CD14-positive monocyte (primary cell): Measurements from ENCODE around the gene ZNF473. TPM values are rescaled to one million over a fixed set of nuclear protein-coding genes. Genes with fewer than 3 reads are reported as not detected.
A peak's percentile ranks its signal among the peaks of the same experiment; 100 is the strongest.
"Not testable (repeated sequence)": the region's sequence is repeated elsewhere in the genome, so short reads cannot be mapped to it uniquely, and the experiment has no call there.

Source experiments
- DNase-seq, 3 donors: peaks; one replicate each; pipeline ENCODE4 v3.0.0-alpha.2; 2011 to 2022
- H2AFZ ChIP-seq: 2 replicates; pipeline ENCODE4 v1.6.0; 2012; ENCODE audit warnings: mild to moderate bottlenecking, low read depth, low read length, inconsistent platforms; ENCODE audit not compliant: insufficient read depth, poor library complexity, severe bottlenecking
- H3K27ac ChIP-seq, 2 donors: 1 replicate in 1 of 2; 2 replicates in 1 of 2; pipeline ENCODE4 v1.5.1; 2012 to 2013; ENCODE audit warnings: low read length in 2 of 2, control low read depth in 1 of 2, inconsistent platforms in 1 of 2, low read depth in 1 of 2, mild to moderate bottlenecking in 1 of 2
- H3K27me3 ChIP-seq, 2 donors: one replicate each; pipeline versions ENCODE4 v1.6.0 to v1.6.1; 2011 to 2013; ENCODE audit warnings: low read length in 2 of 2; ENCODE audit not compliant: control insufficient read depth in 2 of 2, insufficient read depth in 2 of 2
- H3K36me3 ChIP-seq, 2 donors: replicated peaks in 1 of 2; 1 replicate in 1 of 2; 2 replicates in 1 of 2; pipeline versions ENCODE4 v1.5.1 to v1.6.1; 2012 to 2013; ENCODE audit warnings: low read length in 2 of 2, control low read depth in 1 of 2, inconsistent platforms in 1 of 2, mild to moderate bottlenecking in 1 of 2; ENCODE audit not compliant: insufficient read depth in 2 of 2, control insufficient read depth in 1 of 2
- H3K4me1 ChIP-seq, 2 donors: 1 replicate in 1 of 2; 2 replicates in 1 of 2; pipeline versions ENCODE4 v1.5.1 to v1.6.1; 2012 to 2013; ENCODE audit warnings: low read length in 2 of 2, control low read depth in 1 of 2, inconsistent platforms in 1 of 2, mild to moderate bottlenecking in 1 of 2, moderate library complexity in 1 of 2; ENCODE audit not compliant: insufficient read depth in 2 of 2, control insufficient read depth in 1 of 2
- H3K4me2 ChIP-seq: replicated peaks from 2 replicates; pipeline ENCODE3; 2012; ENCODE audit warnings: low read length, moderate library complexity, mild to moderate bottlenecking; ENCODE audit not compliant: poor library complexity, severe bottlenecking; ENCODE audit errors: extremely low read depth
- H3K4me3 ChIP-seq, 3 experiments: fragments of 200-600 bp in 1 of 3; sonication (generic) in 1 of 3; replicated peaks in 1 of 3; 1 replicate in 2 of 3; 2 replicates in 1 of 3; pipeline ENCODE4 v1.5.1; 2011 to 2013; ENCODE audit warnings: low read length in 3 of 3, mild to moderate bottlenecking in 3 of 3, control low read depth in 2 of 3, low read depth in 2 of 3, inconsistent platforms in 1 of 3, moderate library complexity in 1 of 3
- H3K79me2 ChIP-seq: 2 replicates; pipeline ENCODE4 v1.6.0; 2012; ENCODE audit warnings: mild to moderate bottlenecking, control low read depth, inconsistent platforms, low read length, moderate library complexity; ENCODE audit not compliant: insufficient read depth
- H3K9ac ChIP-seq: 2 replicates; pipeline ENCODE4 v1.6.0; 2017; ENCODE audit warnings: low read length, mild to moderate bottlenecking; ENCODE audit not compliant: insufficient read depth, poor library complexity, severe bottlenecking
- H3K9me3 ChIP-seq, 2 donors: replicated peaks in 1 of 2; 1 replicate in 1 of 2; 2 replicates in 1 of 2; pipeline versions ENCODE4 v1.5.1 to v1.6.1; 2012 to 2013; ENCODE audit warnings: low read length in 2 of 2, control low read depth in 1 of 2; ENCODE audit not compliant: control insufficient read depth in 1 of 2, insufficient read depth in 1 of 2
- H4K20me1 ChIP-seq: 2 replicates; pipeline ENCODE4 v1.6.0; 2012; ENCODE audit warnings: mild to moderate bottlenecking, low read length, control low read depth, moderate library complexity; ENCODE audit not compliant: insufficient read depth
- H3K27ac Mint-ChIP-seq, 7 donors: one replicate each; pipeline ENCODE4 v1.8.0; 2020; ENCODE audit warnings: mild to moderate bottlenecking in 7 of 7, mixed read lengths in 7 of 7, moderate library complexity in 6 of 7, inconsistent platforms in 2 of 7
- H3K27me3 Mint-ChIP-seq, 3 donors: one replicate each; pipeline ENCODE4 v1.8.0; 2021 to 2022; ENCODE audit warnings: low read depth in 3 of 3, mild to moderate bottlenecking in 3 of 3, mixed read lengths in 3 of 3, moderate library complexity in 3 of 3, inconsistent platforms in 1 of 3
- H3K36me3 Mint-ChIP-seq, 2 donors: one replicate each; pipeline ENCODE4 v1.8.0; 2020; ENCODE audit warnings: mixed read lengths in 2 of 2, inconsistent platforms in 1 of 2, mild to moderate bottlenecking in 1 of 2
- H3K4me1 Mint-ChIP-seq: one replicate; pipeline ENCODE4 v1.8.0; 2020; ENCODE audit warnings: mild to moderate bottlenecking, mixed read lengths
- H3K4me3 Mint-ChIP-seq, 2 donors: one replicate each; pipeline ENCODE4 v1.8.0; 2020; ENCODE audit warnings: mild to moderate bottlenecking in 2 of 2, mixed read lengths in 2 of 2, moderate library complexity in 1 of 2
- H3K9me3 Mint-ChIP-seq, 7 donors: one replicate each; pipeline ENCODE4 v1.8.0; 2020 to 2022; ENCODE audit warnings: mixed read lengths in 7 of 7, mild to moderate bottlenecking in 6 of 7, moderate library complexity in 6 of 7, inconsistent platforms in 2 of 7
- WGBS: methylation state at CpG from one replicate; pipeline ENCODE4 v1.1.5; 2013; ENCODE audit warnings: missing lambda C conversion rate; ENCODE audit not compliant: insufficient coverage; 5-methylcytosine and 5-hydroxymethylcytosine counted together
- intact Hi-C, 2 donors: fragments of 100-400 bp; cut with micrococcal nuclease; formaldehyde crosslinking; loops; one replicate each; pipeline versions ENCODE4 v1.15.0 to v1.15.1; 2023
- polyA plus RNA-seq, 3 donors: library from polyadenylated mRNA; depleted of rRNA in 1 of 3; unstranded in 2 of 3; stranded (reverse) in 1 of 3; fragments of 300-500 nt in 2 of 3; fragments of >200 nt in 1 of 3; fragmentation: Illumina TruSeq in 2 of 3; gene quantifications; 1 replicate in 2 of 3; 2 replicates in 1 of 3; pipeline ENCODE4 v1.2.3, GENCODE V29; 2012 to 2021

The ZNF473 gene
- polyA plus RNA-seq, 3 donors: 0.73 to 2.3 (median 1.6) TPM

- H3K27me3 Mint-ChIP-seq: peaks cover 4 to 12% (median 8%) of the 10 kb centered on the region in 3 donors
- H3K4me2 ChIP-seq, H3K27ac ChIP-seq: not testable (repeated sequence)
These were observed 49.3 kb downstream of the ZNF473 start for GRCh38 chr19:50075076-50075475.

GRCh38 chr19:50075644-50076372 is 50.0 kb downstream of the ZNF473 start:
- intact Hi-C loops, H3K27me3 Mint-ChIP-seq, H3K4me3 ChIP-seq, H3K27ac ChIP-seq, H4K20me1 ChIP-seq, H3K9me3 ChIP-seq, H3K4me1 Mint-ChIP-seq, H3K9me3 Mint-ChIP-seq, H3K36me3 ChIP-seq, H3K36me3 Mint-ChIP-seq, H2AFZ ChIP-seq, H3K9ac ChIP-seq, H3K27ac Mint-ChIP-seq, H3K4me2 ChIP-seq, H3K27me3 ChIP-seq, H3K4me3 Mint-ChIP-seq, DNase-seq, H3K4me1 ChIP-seq, H3K79me2 ChIP-seq: not testable (repeated sequence)
- WGBS: 98% methylated on average over 7 of the region's 14 CpGs

More at GRCh38 chr19:50075076-50075475, 49.3 kb downstream of the ZNF473 start:
- H3K36me3 ChIP-seq, H3K9ac ChIP-seq, DNase-seq, intact Hi-C loops, H3K27me3 ChIP-seq, H3K79me2 ChIP-seq, H3K9me3 ChIP-seq, H4K20me1 ChIP-seq, H3K27ac Mint-ChIP-seq, H3K4me1 ChIP-seq, H3K9me3 Mint-ChIP-seq, H2AFZ ChIP-seq, H3K4me3 ChIP-seq, H3K4me3 Mint-ChIP-seq, H3K36me3 Mint-ChIP-seq, H3K4me1 Mint-ChIP-seq: not testable (repeated sequence)
- WGBS: no CpG with 5 or more reads among the region's 8 CpGs

GRCh38 chr19:50076581-50077355 is 51.0 kb downstream of the ZNF473 start:
- H3K9me3 ChIP-seq, H3K79me2 ChIP-seq, H3K36me3 ChIP-seq, H3K4me2 ChIP-seq, H4K20me1 ChIP-seq, H3K4me3 Mint-ChIP-seq, H3K27ac ChIP-seq, intact Hi-C loops, H3K4me1 Mint-ChIP-seq, H3K4me3 ChIP-seq, H3K9me3 Mint-ChIP-seq, H3K9ac ChIP-seq, H3K27me3 Mint-ChIP-seq, H3K4me1 ChIP-seq, H3K36me3 Mint-ChIP-seq, DNase-seq, H2AFZ ChIP-seq, H3K27me3 ChIP-seq: not testable (repeated sequence)
- WGBS: 43% methylated on average over 1 of the region's 10 CpGs
- H3K27ac Mint-ChIP-seq: peak overlapping the region in 2 of 7 donors; percentile 54 to 75

- intact Hi-C loops, H3K4me2 ChIP-seq, H4K20me1 ChIP-seq, H3K36me3 ChIP-seq, H3K9me3 Mint-ChIP-seq, H3K4me1 Mint-ChIP-seq, H3K9me3 ChIP-seq, H3K4me3 Mint-ChIP-seq, H3K4me1 ChIP-seq, H3K27me3 ChIP-seq, H3K36me3 Mint-ChIP-seq, H3K27ac ChIP-seq, DNase-seq, H3K9ac ChIP-seq, H3K79me2 ChIP-seq, H2AFZ ChIP-seq, H3K4me3 ChIP-seq, H3K27me3 Mint-ChIP-seq: not testable (repeated sequence)
- peak overlapping the region in 1 of 7 donors; percentile 50 for H3K27ac Mint-ChIP-seq
- 100% methylated on average over 1 of the region's 5 CpGs for WGBS
These were observed 53.2 kb downstream of the ZNF473 start for GRCh38 chr19:50079014-50079413.
